HG03025 (cell line): Measurements from ENCODE around the gene SEC14L1.
"Not testable (repeated sequence)": the region's sequence is repeated elsewhere in the genome, so short reads cannot be mapped to it uniquely, and the experiment has no call there.

Source experiments
- ATAC-seq: cut with Tn5 transposase; IDR thresholded peaks from one replicate; pipeline ENCODE4 v1.9.1; 2021; ENCODE audit warnings: mild to moderate bottlenecking, moderate library complexity; ENCODE audit not compliant: unreplicated experiment, low FRiP score

SEC14L1 gene

GRCh38 chr17:77140878-77141767 is at the start of gene SEC14L1:
Gene SEC14L1 (plus strand): TSS chr17:77140969. CDS start chr17:77143597, 2,628 bp downstream.
- ATAC-seq, result peak; percentile 41

- ATAC-seq, result no peak
Observed at GRCh38 chr17:77092025-77092424, 48.7 kb upstream of the SEC14L1 start.

GRCh38 chr17:77095461-77095860 is 45.3 kb upstream of the SEC14L1 start:
- no peak for ATAC-seq

- ATAC-seq, result no peak
Observed at GRCh38 chr17:77096570-77097214, 44.1 kb upstream of the SEC14L1 start.

- ATAC-seq, result no peak
Observed at GRCh38 chr17:77097631-77098180, 43.1 kb upstream of the SEC14L1 start.

- ATAC-seq, result no peak
Observed at GRCh38 chr17:77098884-77099545, 41.8 kb upstream of the SEC14L1 start.

- ATAC-seq, result no peak
Observed at GRCh38 chr17:77099997-77100396, 40.8 kb upstream of the SEC14L1 start.

- ATAC-seq, result no peak
Observed at GRCh38 chr17:77101521-77102410, 39.0 kb upstream of the SEC14L1 start.

- not testable (repeated sequence) for ATAC-seq
Observed at GRCh38 chr17:77102411-77103134, 38.2 kb upstream of the SEC14L1 start.

GRCh38 chr17:77105706-77106105 is 35.1 kb upstream of the SEC14L1 start:
- ATAC-seq, result no peak

GRCh38 chr17:77106874-77107358 is 33.9 kb upstream of the SEC14L1 start:
- ATAC-seq, result no peak

- ATAC-seq, result no peak
Observed at GRCh38 chr17:77107506-77108433, 33.0 kb upstream of the SEC14L1 start.

GRCh38 chr17:77109159-77109759 is 31.5 kb upstream of the SEC14L1 start:
- no peak for ATAC-seq

- no peak for ATAC-seq
Observed at GRCh38 chr17:77109764-77110359, 30.9 kb upstream of the SEC14L1 start.

GRCh38 chr17:77111165-77111933 is 29.4 kb upstream of the SEC14L1 start:
- ATAC-seq, result not testable (repeated sequence)

- ATAC-seq, result no peak
Observed at GRCh38 chr17:77111934-77112296, 28.9 kb upstream of the SEC14L1 start.

- ATAC-seq, result no peak
Observed at GRCh38 chr17:77115510-77115909, 25.3 kb upstream of the SEC14L1 start.
